GM13976 (cell line): ENCODE results near the gene PRKAR2B.

ENCODE experiments used
- DNase-seq: peaks from one replicate; pipeline ENCODE4 v3.0.0; 2012; ENCODE audit warnings: low spot score
- in situ Hi-C: fragments of 300-500 bp; cut with MboI; formaldehyde crosslinking; loops from one replicate; pipeline ENCODE4 v1.12.0; 2022; ENCODE audit warnings: low sequenced_read_pairs, mixed read lengths, inconsistent platforms; ENCODE audit not compliant: unreplicated experiment
- TF ChIP-seq, protein P1 (sequence below): IDR thresholded peaks from 2 replicates; pipeline ENCODE4 v1.5.1; 2012; ENCODE audit warnings: borderline replicate concordance, mild to moderate bottlenecking; ENCODE audit not compliant: insufficient read depth; ENCODE audit errors: extremely low read depth, missing control alignments, control extremely low read depth

The PRKAR2B gene

DNA sequence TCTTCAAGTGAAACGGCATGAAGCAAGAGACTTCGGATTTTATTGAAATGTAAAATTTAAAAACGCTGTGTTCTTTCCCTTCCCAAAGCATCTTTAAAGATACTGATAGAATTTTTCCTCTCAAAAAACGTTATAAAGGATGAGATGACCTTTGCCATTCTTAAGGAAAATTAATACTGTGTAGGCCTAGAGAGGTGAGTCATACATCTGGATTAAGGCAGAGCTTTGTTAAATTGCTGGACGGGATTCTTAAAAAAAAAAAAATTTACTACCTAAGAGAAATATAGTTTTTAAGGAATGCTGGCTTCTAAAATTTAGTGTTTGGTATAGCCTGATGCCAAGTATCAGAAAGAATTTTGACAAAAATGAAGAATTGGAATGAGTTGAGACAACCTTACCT is 118.0 kb downstream of the PRKAR2B start:
- in situ Hi-C loops, result no loop called here
- no peak for DNase-seq
- TF ChIP-seq, protein P1, sequence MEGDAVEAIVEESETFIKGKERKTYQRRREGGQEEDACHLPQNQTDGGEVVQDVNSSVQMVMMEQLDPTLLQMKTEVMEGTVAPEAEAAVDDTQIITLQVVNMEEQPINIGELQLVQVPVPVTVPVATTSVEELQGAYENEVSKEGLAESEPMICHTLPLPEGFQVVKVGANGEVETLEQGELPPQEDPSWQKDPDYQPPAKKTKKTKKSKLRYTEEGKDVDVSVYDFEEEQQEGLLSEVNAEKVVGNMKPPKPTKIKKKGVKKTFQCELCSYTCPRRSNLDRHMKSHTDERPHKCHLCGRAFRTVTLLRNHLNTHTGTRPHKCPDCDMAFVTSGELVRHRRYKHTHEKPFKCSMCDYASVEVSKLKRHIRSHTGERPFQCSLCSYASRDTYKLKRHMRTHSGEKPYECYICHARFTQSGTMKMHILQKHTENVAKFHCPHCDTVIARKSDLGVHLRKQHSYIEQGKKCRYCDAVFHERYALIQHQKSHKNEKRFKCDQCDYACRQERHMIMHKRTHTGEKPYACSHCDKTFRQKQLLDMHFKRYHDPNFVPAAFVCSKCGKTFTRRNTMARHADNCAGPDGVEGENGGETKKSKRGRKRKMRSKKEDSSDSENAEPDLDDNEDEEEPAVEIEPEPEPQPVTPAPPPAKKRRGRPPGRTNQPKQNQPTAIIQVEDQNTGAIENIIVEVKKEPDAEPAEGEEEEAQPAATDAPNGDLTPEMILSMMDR, result no peak

DNA sequence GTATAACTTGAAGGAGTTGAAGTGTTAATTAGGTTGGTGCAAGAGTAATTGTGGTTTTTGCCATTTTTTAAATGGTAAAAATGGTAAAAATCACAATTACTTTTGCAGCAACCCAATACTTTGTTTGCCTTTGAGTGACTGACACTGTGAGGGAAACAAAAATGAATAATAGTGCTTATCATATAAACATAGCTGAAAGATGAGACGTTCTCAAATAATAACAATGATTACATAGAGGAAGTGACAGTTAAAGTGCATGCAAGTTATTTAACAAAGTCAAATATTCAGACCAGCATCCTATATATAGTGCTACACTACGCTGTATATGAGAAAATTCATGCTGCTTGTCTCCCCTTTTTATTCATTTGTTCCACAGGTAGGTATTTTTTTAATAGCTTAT is 119.6 kb downstream of the PRKAR2B start:
- DNase-seq, result no peak
- TF ChIP-seq, protein P1, result no peak
- in situ Hi-C loops, result no loop called here

DNA sequence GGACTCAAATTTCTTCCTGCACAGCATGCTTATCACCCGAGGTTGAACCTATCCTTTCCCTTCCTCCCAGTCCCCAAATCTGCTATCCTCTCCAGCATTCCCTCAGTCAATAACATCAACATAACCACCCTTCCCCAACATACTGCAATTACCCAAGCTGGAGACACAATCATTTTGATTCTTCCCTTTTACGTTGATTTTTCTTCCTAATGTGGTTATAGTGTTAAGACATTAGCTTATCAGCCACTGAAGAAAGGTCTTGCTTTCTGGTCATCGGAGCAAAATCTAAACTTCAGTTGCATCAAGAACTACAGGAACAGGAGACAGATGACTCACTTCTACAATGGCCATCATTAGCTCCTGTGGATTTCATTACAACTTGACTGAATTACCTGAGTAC is 120.8 kb downstream of the PRKAR2B start:
- in situ Hi-C loops, result no loop called here
- no peak for DNase-seq
- TF ChIP-seq, protein P1, result no peak

DNA sequence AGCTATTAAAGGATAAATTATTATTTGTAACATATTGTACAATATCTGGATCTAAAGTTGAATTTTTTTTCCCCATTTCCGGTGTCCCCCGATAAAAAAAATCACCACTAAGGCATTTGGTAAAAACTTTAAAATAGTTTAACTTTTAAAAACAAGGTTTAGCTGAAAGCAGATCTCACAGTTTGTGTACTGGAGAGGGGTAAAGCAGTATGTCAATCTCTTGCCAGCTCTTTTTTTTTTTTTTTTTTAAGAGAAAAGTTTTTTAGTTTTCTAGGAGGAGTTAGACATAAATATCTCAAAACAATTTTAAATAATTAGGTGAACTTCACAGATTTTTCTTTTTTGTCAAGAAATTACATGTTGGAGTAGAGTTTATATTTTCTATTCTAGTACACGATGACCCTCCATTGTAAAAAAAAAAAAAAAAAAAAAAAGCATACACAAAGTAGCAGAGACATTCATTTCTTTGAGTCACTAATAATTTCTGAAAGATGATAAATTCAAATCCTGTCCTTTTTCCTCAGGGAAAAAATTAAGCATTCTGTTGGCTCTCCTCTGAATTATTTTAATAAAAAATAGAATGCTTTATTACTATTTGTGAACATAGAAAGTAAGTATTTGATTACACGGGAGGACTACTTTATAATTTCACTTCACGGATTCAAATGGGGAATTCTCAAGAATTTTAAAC is 122.4 kb downstream of the PRKAR2B start:
- in situ Hi-C loops, result no loop called here
- TF ChIP-seq, protein P1, result no peak
- DNase-seq, result no peak

DNA sequence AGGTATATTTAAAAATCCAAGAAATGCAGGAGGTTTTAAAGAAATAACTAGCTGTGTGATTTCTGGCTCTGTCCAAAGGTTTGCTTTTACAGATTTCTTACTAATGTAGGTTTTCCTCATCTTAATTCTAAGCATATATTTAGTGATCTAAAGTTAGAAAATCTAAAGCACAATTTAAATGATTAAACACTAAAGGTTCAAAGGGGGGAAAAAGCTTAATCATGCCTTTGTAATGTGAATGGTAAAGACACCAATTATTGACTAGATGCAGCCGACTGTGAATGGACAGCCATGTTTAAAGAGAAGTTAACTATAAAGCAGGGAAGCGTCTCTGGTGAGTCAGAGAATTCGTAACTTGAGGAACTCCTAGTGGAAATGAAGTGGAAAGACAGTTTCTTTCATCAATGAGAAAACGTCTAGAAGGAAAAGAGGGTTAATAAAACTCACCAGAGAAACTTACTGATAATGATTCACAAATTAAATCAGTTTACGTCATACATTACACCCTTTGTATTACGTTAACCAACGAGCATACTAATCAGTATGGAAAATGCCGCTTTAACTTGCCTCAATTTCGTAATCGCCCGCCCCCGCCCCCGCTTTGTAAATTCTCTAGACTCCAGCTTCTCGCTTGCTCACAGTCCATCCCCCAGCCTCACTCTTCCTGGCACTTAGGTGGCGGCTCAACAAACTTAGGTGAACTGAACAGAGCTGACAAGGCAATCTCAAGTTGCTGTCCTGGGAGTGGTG is 123.2 kb downstream of the PRKAR2B start:
- in situ Hi-C loops, result no loop called here

DNA sequence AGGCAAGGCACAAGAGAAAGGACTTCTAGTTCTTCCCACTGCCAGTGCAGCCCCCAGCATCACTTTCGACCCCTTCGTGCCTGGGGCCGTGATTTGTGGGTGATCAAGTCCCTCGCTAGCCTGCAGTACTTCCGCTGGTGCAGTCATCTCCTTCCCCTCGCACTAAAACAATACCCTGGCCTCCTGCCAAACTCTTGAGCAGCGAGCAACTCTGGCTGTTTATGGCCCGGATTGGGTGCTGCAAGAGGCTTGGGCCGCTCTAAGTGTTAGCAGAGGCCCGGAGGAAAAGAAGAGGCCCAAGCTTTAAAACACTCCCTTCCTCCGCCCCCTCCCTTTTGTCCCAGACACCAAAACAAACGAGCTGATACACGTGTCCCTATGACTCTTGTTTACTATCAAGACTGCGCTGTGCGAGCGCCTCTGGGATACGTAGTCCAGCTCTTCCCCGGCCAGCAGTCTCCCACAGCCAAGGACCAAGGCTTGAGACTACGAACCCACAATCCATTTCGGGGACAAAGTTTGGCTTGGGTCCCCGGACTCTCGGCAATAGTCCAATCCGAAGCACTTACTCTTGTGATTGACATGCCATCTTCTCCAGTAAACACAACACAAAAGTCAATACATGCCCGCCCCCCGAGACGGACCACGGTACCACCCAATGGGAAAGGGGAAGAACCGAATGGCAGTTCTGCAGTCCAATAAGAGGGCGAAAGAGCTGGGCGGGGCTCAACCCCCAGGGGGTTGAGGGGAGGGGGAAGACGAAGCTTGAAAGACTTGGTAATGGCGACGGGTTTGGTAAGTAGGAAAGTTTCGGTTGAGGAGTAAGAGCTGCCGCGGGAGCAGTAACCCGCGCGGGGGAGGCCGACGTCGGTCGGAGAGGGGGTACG is 124.0 kb downstream of the PRKAR2B start, which contains the start of gene HBP1:
Gene HBP1, plus strand, starts transcription at position 771 of the 887 bp plus-strand sequence. CDS start 10,891 bp downstream, outside the sequence.
- TF ChIP-seq, protein P1, result no peak
- in situ Hi-C loops, result no loop called here

More for the DNA sequence above, 123.2 kb downstream of the PRKAR2B start:
- peak; percentile 26 for DNase-seq
- TF ChIP-seq, protein P1, result no peak

More for the DNA sequence above, 124.0 kb downstream of the PRKAR2B start, which contains the start of gene HBP1:
- peak; percentile 92 for DNase-seq
